Ureter (tissue), 1 donor: ENCODE measurements around the gene SNTA1. TPM values are rescaled to one million over a fixed set of nuclear protein-coding genes. Genes with fewer than 3 reads are reported as not detected.
"Not testable (repeated sequence)": the region's sequence is repeated elsewhere in the genome, so short reads cannot be mapped to it uniquely, and the experiment has no call there.

ENCODE experiments used
- DNase-seq: peaks from one replicate; pipeline ENCODE4 v3.0.0-alpha.2; 2020; ENCODE audit warnings: low spot score
- total RNA-seq: library from RNA; stranded (reverse); gene quantifications from one replicate; pipeline ENCODE4 v1.2.4, GENCODE V29; 2023
- donor health status: DM: yes; HTN: yes; CAD: no.

Gene SNTA1
- 9.6 TPM for total RNA-seq

- DNase-seq: peak; percentile 91
Measured at GRCh38 chr20:33443512-33444239, at the start of gene SNTA1. SNTA1 (minus strand) TSS chr20:33443763; CDS start chr20:33443620, 143 bp downstream.

- no peak for DNase-seq
Measured at GRCh38 chr20:33490934-33491656, 47.5 kb upstream of the SNTA1 start.

- no peak for DNase-seq
Measured at GRCh38 chr20:33490023-33490933, 46.7 kb upstream of the SNTA1 start, which contains the start of gene CBFA2T2. CBFA2T2 (plus strand) TSS chr20:33490096; CDS start chr20:33490268, 172 bp downstream.

GRCh38 chr20:33489495-33490022, 46.0 kb upstream of the SNTA1 start:
- DNase-seq: peak; percentile 100

- DNase-seq: not testable (repeated sequence)
Measured at GRCh38 chr20:33488661-33489494, 45.3 kb upstream of the SNTA1 start.

- DNase-seq: no peak
Measured at GRCh38 chr20:33488201-33488600, 44.6 kb upstream of the SNTA1 start.

- DNase-seq: not testable (repeated sequence)
Measured at GRCh38 chr20:33483186-33483585, 39.6 kb upstream of the SNTA1 start.

GRCh38 chr20:33482581-33482980, 39.0 kb upstream of the SNTA1 start:
- DNase-seq: no peak

- no peak for DNase-seq
Measured at GRCh38 chr20:33481431-33481941, 37.9 kb upstream of the SNTA1 start.

- no peak for DNase-seq
Measured at GRCh38 chr20:33480048-33480447, 36.5 kb upstream of the SNTA1 start.

- no peak for DNase-seq
Measured at GRCh38 chr20:33477386-33478234, 34.0 kb upstream of the SNTA1 start.

- DNase-seq: no peak
Measured at GRCh38 chr20:33475381-33476152, 32.0 kb upstream of the SNTA1 start.

GRCh38 chr20:33474963-33475362, 31.4 kb upstream of the SNTA1 start:
- no peak for DNase-seq

- DNase-seq: no peak
Measured at GRCh38 chr20:33474097-33474873, 30.7 kb upstream of the SNTA1 start.

GRCh38 chr20:33472868-33473435, 29.4 kb upstream of the SNTA1 start:
- DNase-seq: no peak

GRCh38 chr20:33470866-33471265, 27.3 kb upstream of the SNTA1 start:
- DNase-seq: no peak

GRCh38 chr20:33470457-33470856, 26.9 kb upstream of the SNTA1 start:
- no peak for DNase-seq

GRCh38 chr20:33466303-33466646, 22.7 kb upstream of the SNTA1 start:
- no peak for DNase-seq
